Testis (tissue), 3 donors: Measurements from ENCODE around the gene TBC1D1. TPM values are rescaled to one million over a fixed set of nuclear protein-coding genes. Genes with fewer than 3 reads are reported as not detected.

Experiments used
- DNase-seq: peaks from one replicate; pipeline ENCODE4 v3.0.0-alpha.2; 2019
- H3K27ac ChIP-seq, 2 donors: fragments of 200-600 bp; sonication (generic); one replicate each; pipeline ENCODE4 v1.5.1; 2019
- H3K27me3 ChIP-seq: fragments of 200-600 bp; sonication (generic); one replicate; pipeline ENCODE4 v1.5.1; 2019
- H3K36me3 ChIP-seq: fragments of 200-600 bp; sonication (generic); one replicate; pipeline ENCODE4 v1.5.1; 2017; ENCODE audit warnings: low read depth; ENCODE audit errors: missing control alignments
- H3K4me1 ChIP-seq: fragments of 200-600 bp; sonication (generic); one replicate; pipeline ENCODE4 v1.5.1; 2019
- H3K4me3 ChIP-seq, 2 donors: fragments of 200-600 bp; sonication (generic); one replicate each; pipeline ENCODE4 v1.5.1; 2017 to 2019
- H3K9me3 ChIP-seq: fragments of 200-600 bp; sonication (generic); one replicate; pipeline ENCODE4 v1.5.1; 2017
- CTCF ChIP-seq, 3 experiments: fragments of 450-650 bp in 2 of 3; fragments of 200-600 bp in 1 of 3; sonication (generic) in 1 of 3; IDR thresholded peaks; one replicate each; pipeline ENCODE4 v1.5.1; 2016 to 2019; ENCODE audit warnings: antibody characterized with exemption in 3 of 3, mild to moderate bottlenecking in 2 of 3, moderate library complexity in 1 of 3
- POLR2A ChIP-seq: fragments of 450-650 bp; IDR thresholded peaks from one replicate; pipeline ENCODE4 v1.6.1; 2017; ENCODE audit warnings: antibody characterized with exemption, mild to moderate bottlenecking, moderate library complexity
- WGBS, 2 donors: methylation state at CpG; one replicate each; pipeline ENCODE4 v1.1.5; 2018; 5-methylcytosine and 5-hydroxymethylcytosine counted together
- intact Hi-C: fragments of 100-400 bp; cut with DNase I; formaldehyde crosslinking; loops from one replicate; pipeline ENCODE4 v1.15.1; 2023; ENCODE audit warnings: low total_unique reads
- polyA plus RNA-seq: library from polyadenylated mRNA; stranded (reverse); fragments of 350-450 nt; fragmentation: Illumina TruSeq; extraction: RNeasy Lipid Tissue Mini Kit (QIAGEN cat#74804); gene quantifications from one replicate; pipeline ENCODE4 v1.2.3, GENCODE V29; 2014; ENCODE audit warnings: low read depth, low replicate concordance; ENCODE audit not compliant: insufficient read depth
- total RNA-seq, 2 donors: library from RNA; depleted of rRNA; stranded (reverse); fragments of >200 nt; gene quantifications; one replicate each; pipeline ENCODE4 v1.2.3, GENCODE V29; 2016

TBC1D1 gene
- total and polyA plus RNA-seq, 3 donors from 2014 or later = 130 to 208 (median 167) TPM

GRCh38 chr4:38094419-38094818 is 203.5 kb downstream of the TBC1D1 start:
- intact Hi-C loops = no loop called here
- Histone ChIP-seq H3K27me3 (no peaks in the 10 kb centered on the region), H3K27ac (no peak overlapping the region), H3K36me3 (no peaks in the 10 kb centered on the region), H3K9me3 (no peaks in the 10 kb centered on the region), H3K4me1 (no peaks in the 10 kb centered on the region), H3K4me3 (no peak overlapping the region)
- DNase-seq = no peak
- TF ChIP-seq POLR2A (no peak), CTCF (IDR thresholded peaks at IDR 0.05) (no peak)
- WGBS, 2 donors = 46 to 61% methylated on average over 7 of the region's 7 CpGs

DNA sequence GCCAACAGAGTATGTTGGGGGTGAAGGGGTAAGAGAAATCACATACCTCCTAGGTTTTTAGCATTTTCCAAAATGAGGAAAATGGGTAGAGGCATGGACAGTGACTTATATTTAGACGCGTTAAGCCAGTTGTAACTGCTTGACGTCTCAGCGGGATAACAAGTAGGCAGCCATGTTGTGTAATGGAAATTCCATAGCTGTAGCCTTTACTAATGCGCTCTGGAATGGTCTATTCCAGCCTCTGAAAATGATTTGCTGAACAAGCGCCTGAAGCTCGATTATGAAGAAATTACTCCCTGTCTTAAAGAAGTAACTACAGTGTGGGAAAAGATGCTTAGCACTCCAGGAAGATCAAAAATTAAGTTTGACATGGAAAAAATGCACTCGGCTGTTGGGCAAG is 204.8 kb downstream of the TBC1D1 start:
- DNase-seq = no peak
- intact Hi-C loops = no loop called here
- no peaks in the 10 kb centered on the region for H3K27me3 ChIP-seq
- 96 to 97% methylated on average over 8 of the region's 8 CpGs for WGBS, 2 donors
- no peaks in the 10 kb centered on the region for H3K9me3 ChIP-seq
- H3K4me1 ChIP-seq = no peaks in the 10 kb centered on the region
- no peaks in the 10 kb centered on the region for H3K36me3 ChIP-seq
- TF ChIP-seq POLR2A (no peak), CTCF (IDR thresholded peaks at IDR 0.05) (no peak)
- H3K4me3 ChIP-seq = no peak overlapping the region
- no peak overlapping the region for H3K27ac ChIP-seq

- Histone ChIP-seq H3K36me3 (no peaks in the 10 kb centered on the region), H3K4me3 (no peak overlapping the region), H3K9me3 (no peaks in the 10 kb centered on the region), H3K27ac (no peak overlapping the region), H3K27me3 (no peaks in the 10 kb centered on the region), H3K4me1 (peaks cover 3% of the 10 kb centered on the region)
- intact Hi-C loops = no loop called here
- 96 to 98% methylated on average over 4 of the region's 4 CpGs for WGBS, 2 donors
- no peak for DNase-seq
- TF ChIP-seq CTCF (IDR thresholded peaks at IDR 0.05) (no peak), POLR2A (no peak)
These were observed 206.9 kb downstream of the TBC1D1 start for GRCh38 chr4:38097818-38098217.

GRCh38 chr4:38099020-38099600 is 208.2 kb downstream of the TBC1D1 start:
- 87 to 90% methylated on average over 4 of the region's 4 CpGs for WGBS, 2 donors
- no peak for TF ChIP-seq POLR2A
- intact Hi-C loops = no loop called here
- Histone ChIP-seq H3K27ac (no peak overlapping the region), H3K4me1 (peaks cover 3% of the 10 kb centered on the region), H3K36me3 (no peaks in the 10 kb centered on the region), H3K27me3 (no peaks in the 10 kb centered on the region), H3K9me3 (no peaks in the 10 kb centered on the region), H3K4me3 (no peak overlapping the region)
- DNase-seq = no peak

GRCh38 chr4:38099908-38100407 is 209.1 kb downstream of the TBC1D1 start:
- H3K27me3 ChIP-seq = no peaks in the 10 kb centered on the region
- no peak overlapping the region for H3K4me3 ChIP-seq
- H3K36me3 ChIP-seq = no peaks in the 10 kb centered on the region
- WGBS, 2 donors = 69 to 70% methylated on average over 3 of the region's 3 CpGs
- H3K27ac ChIP-seq = no peak overlapping the region
- H3K9me3 ChIP-seq = no peaks in the 10 kb centered on the region
- peaks cover 3% of the 10 kb centered on the region for H3K4me1 ChIP-seq
- intact Hi-C loops = no loop called here
- DNase-seq = no peak
- no peak for TF ChIP-seq POLR2A
- no peak for TF ChIP-seq CTCF (IDR thresholded peaks at IDR 0.05)
